NOMO-1 treated with DMSO at 0.1 percent for 48 hours (cell line): ENCODE results near the gene ST3GAL6.

Experiments
- DNase-seq: peaks from one replicate; lab custom pipeline; 2025; ENCODE audit not compliant: unreplicated experiment; lab: John Stamatoyannopoulos, UW

ST3GAL6 gene, protein sequence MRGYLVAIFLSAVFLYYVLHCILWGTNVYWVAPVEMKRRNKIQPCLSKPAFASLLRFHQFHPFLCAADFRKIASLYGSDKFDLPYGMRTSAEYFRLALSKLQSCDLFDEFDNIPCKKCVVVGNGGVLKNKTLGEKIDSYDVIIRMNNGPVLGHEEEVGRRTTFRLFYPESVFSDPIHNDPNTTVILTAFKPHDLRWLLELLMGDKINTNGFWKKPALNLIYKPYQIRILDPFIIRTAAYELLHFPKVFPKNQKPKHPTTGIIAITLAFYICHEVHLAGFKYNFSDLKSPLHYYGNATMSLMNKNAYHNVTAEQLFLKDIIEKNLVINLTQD

DNA sequence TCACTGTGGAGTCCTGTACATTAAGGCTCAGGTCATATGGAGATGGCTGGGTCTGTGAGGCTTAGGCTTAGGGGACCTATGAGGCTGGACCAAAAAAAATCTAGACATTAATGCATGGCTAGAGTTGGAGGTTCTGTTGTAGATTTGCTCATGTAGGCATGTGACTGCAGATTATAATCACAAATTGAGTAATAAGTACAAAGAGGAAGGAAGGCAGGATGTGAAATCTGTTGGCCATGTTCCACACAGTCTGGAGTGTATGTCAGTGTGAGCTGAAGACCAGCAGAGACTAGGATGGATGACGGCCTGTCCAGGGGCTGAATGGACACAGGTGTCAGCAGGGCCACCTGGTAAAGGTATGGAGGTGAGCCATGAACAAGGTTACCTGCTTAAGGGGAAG, at the start of gene ST3GAL6:
Gene ST3GAL6 (plus strand): TSS at position 265 of the 400 bp plus-strand sequence. CDS start 5,101 bp downstream, outside the sequence.
- peak; percentile 90 for DNase-seq

DNA sequence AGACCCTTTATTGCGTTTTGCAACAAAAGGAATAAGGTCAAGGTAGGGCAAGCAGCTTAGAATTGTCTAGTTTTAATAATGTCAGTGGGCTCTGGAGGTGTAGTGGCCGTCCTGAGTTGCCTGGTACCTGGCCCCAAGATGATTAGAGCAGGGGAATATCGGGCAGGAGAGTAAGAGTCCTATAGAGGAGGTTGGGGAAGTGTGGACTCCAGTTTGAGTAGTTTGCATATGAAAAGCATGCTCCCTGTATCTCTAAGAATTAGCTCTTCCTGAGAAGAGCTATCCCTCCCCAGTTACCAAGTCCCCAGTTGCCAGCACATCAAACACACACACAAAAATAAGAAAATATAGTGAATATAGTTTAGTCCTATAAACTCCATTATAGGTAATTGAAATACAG, 49.2 kb upstream of the ST3GAL6 start:
- no peak for DNase-seq

DNA sequence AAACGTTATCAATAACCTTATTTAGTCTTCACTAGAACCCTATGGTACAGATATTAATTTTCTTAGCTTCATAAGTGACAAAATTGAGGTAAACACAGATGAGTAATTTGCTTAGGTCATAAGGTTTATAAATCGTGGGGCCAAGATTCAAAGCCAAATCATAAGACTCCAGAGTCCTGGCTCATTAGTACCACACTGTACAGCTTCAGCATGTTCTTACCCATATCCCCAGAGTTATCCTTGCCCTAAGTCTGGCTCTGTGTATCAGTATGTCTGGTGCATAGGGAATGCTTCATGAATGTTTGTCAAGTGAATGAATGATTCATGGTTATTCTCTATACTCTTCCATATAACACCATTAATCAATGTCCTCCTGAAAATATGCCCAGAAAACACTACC, 45.6 kb upstream of the ST3GAL6 start:
- DNase-seq, result no peak

DNA sequence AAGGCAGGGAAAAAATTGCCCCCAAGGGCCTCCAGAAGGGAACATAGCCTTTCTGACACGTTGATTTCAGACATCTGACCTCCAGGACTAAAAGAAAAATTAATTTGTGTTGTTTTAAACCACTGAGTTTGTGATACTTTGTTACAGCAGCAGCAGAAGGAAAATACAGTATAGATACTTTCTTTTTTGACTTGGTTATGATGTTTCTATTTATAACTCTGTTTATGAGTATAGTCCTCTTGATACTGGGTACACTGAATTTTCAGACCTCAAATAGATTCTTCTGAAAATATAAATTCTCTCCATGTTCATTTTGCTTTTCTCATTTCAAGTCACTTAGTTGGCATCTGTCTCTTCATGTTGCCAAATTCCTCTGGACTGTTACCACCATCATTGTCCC, 44.4 kb upstream of the ST3GAL6 start:
- no peak for DNase-seq

DNA sequence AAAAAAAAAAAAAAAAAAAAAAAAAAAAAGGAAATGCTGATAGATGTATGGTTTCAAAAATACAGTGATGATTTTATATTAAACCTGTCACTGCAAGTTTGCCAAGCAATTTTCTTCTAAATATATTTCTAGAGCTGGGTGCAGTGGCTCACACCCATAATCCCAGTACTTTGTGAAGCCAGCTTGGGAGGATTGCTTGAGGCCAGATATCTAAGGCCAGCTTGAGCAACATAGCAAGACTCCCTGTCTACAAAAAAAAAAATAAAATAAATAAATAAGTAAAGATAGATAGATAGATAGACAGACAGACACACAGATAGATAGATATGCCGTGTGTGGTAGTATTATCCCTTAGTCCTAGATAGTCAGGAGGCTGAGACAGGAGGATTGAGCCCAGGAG, 41.4 kb upstream of the ST3GAL6 start:
- no peak for DNase-seq

GRCh38 chr3:98722389-98722788, 40.8 kb upstream of the ST3GAL6 start:
- no peak for DNase-seq

DNA sequence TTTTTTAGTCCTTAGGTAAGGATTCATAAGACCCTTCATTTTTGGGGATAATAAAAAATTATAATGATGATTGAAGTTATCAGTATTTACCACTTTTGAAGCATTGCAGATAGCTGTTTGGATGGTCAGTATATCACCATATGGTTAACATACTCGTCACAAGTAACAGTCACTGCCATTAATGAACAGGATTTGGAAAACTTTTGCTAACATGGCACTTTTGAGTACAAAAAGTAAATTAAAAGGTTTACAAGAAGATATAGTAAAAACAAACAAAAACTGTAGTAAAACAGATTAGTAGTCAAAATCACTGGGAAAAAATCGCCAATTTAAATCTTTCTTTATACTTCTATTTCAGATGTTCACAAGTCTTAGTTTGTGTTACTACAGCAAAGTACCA, 37.8 kb upstream of the ST3GAL6 start:
- DNase-seq, result no peak

DNA sequence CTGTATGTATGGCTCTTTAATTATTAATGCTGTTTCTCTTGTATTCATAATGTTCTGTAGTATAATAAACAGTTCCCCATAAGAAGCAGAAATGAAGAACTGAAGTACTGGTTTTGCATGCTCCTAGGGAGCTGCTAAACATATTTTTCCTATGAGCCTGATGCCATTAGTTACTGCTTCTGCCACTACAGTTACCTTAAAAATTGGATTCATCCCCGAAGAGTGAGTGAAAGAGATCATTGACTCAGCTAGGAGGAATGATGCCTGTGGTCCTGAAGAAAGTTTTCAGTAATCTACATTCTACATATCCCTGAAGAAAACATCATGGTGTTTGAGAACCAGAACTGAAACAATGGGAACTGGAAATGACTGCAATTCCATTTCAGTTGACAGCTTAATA, 37.1 kb upstream of the ST3GAL6 start:
- no peak for DNase-seq

DNA sequence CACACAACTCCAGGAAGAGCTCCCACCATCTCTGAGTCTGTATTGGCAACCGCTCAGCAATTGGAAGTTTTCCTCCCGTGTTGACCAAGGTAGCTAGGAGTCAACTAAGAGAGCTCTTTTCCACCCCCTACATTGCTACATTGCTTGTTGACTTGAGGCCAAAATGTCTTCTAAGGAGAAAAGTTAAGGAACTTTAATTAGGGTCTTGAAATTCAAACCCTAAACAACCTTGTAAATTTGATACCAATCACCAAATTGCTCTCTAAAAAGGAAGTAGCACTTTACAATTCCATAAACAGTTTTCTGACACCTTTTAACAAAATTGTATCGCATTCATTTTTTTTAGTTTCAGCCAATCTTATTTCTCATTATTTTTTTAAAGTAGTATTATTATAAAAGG, 35.5 kb upstream of the ST3GAL6 start:
- DNase-seq, result no peak

- no peak for DNase-seq
Observed at GRCh38 chr3:98728672-98729071, 34.5 kb upstream of the ST3GAL6 start.

GRCh38 chr3:98730338-98730737, 32.8 kb upstream of the ST3GAL6 start:
- peak; percentile 72 for DNase-seq

GRCh38 chr3:98730886-98731537, 32.1 kb upstream of the ST3GAL6 start:
- DNase-seq, result no peak

DNA sequence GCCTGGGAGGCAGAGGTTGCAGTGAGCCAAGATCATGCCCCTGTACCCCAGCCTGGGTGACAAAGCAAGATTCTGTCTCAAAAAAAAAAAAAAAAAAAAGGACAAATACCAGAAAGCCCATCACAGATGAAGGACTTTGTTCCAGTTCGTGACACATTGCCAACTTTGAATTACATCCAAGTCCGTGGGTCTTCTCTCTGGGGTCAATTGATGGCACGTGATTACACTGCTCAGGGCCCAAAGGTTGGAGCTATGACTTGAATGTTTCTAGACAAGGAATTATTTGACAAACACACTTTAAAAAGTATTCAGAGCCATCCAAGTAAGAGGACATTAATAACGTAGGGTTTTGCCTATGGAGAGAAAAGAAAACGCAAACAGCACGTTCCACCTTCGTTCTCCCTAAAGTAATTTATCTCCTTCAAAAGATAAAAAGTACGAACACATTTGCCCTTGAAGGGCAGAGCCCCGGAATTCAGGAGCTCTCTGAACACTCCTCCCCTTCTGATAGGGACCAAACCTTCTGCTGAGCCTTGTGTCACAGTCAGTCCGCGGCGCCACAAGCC, 31.3 kb upstream of the ST3GAL6 start:
- DNase-seq, result peak; percentile 9

DNA sequence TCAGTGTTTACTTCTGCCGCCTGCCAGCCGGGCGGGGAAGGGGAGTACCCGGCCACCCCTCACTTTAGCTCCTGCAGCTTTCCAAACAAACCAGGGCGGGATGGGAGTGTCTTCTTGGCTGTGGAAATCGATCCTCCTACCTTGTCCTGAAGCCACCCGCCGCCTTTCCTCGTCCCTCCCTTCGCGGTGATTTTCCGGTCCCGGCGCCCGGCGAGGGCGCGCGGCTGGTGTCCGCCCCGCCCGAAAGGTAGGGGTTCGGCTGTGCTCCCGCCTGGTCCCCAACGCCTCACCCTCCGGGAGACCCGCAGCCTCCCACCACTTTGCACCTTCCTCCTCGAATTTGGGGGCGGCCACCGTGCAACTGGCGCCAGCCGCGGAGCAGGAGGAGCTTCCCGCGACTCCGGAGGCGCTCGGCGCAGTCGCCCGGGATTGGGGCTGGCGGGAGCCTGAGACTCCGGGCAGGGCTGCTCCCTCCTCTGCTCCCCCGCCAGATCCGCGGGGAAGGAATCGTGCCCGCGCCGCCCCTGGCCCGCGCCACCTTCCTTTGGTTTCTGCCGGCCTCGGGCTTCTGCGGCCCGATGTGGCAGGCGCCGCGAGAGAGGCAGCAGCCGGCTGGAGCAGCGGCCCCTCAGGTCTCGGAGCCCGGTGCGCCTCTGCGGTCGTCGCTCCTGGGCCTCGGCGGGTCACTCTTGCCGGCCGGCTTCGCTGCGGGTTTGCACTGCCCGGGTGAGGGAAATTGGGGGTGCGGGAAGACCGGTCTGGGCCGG, 30.7 kb upstream of the ST3GAL6 start:
- no peak for DNase-seq

- DNase-seq, result peak; percentile 14
Observed at GRCh38 chr3:98733053-98733811, 29.9 kb upstream of the ST3GAL6 start.

DNA sequence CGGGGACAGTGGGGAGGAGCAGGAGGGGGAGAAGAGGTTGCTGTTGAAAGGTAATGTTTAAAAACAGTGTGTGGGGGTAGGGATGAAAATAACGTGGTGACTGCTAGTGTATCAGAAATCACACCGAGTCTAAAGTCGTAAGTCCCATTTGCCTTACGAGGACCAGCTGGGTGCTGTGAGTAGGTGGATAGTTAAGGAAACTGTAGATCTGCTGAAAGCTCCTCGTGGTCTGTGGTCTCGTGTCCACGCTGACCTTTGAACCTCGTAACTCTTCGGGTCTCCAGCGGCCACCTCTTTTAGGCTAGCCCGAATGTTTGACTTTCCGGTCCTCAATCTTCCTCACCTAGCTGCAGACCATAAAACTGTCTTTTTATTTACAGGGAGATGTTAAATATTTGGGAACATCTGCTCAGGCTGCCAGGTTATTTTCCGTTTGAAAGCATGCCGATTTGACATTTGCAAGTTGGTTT, 29.3 kb upstream of the ST3GAL6 start:
- DNase-seq, result no peak

DNA sequence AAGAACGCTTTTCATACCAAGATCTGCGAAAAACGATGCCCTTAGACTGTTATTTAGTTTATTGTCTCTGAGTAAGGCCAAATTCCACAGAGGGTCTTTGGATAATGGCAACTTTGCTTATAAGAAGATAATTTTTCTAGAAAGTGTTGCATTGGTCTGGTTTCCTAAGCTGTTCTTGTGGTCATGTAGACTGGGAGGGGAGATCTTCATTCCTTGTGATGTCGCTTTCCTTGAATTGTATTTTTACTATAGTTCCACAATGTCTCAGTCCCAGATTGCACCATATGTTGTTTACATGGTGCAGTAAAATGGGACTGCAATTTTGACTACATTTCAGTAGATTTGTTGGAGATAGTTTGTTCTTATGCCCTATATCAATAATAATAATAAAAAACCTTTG, 28.8 kb upstream of the ST3GAL6 start:
- no peak for DNase-seq

GRCh38 chr3:98734735-98735134, 28.4 kb upstream of the ST3GAL6 start:
- no peak for DNase-seq

DNA sequence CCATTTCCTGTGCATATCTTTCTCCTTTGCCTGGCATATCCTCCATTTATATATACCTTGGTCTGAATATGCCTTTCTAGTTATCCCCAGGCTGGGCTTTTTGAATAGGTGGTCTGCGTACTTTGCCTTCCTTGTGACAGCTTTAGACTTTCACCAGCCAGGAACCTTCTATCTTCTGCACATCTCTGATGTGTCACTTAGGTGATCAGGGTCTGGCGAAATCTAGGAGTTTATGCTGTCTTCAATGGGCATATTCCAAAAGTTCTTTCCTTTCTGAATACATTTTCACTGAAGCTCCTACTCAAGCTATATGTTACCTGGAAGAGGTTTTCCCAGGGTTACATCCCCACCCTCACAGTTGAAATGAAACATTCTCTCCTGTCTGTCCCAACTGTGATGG, 27.8 kb upstream of the ST3GAL6 start:
- DNase-seq, result no peak

- no peak for DNase-seq
Observed at GRCh38 chr3:98735761-98736269, 27.3 kb upstream of the ST3GAL6 start.

GRCh38 chr3:98737301-98737700, 25.8 kb upstream of the ST3GAL6 start:
- DNase-seq, result no peak
